ENCODE measurements around the gene CIB4. TPM values are rescaled to one million over a fixed set of nuclear protein-coding genes. Genes with fewer than 3 reads are reported as not detected.
"Not testable (repeated sequence)": the region's sequence is repeated elsewhere in the genome, so short reads cannot be mapped to it uniquely, and the experiment has no call there.

CIB4 gene
- total RNA-seq, 1 donor from 2014 or later: not detected

DNA sequence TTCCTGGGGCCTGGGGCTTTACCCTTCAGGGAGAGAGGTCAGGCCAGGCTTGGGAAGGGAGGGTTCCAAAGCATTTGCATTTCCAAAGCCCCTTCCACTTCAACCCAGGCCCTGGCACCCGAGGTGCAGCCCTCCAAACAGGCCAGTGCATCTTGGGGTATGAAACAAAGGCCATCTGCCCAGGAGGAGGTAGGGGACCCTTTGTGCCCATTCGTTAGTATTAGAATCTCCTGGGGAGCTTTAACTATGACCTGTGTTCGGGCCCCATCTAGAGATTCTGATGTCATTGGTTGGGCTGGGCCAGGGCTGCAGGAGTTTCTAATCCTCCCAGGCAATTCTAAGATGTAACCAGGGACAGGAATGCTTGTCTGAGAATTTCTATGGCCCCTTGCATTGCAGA is 73.6 kb downstream of the CIB4 start:
- Histone ChIP-seq H3K27me3 (ENCODE audit: control insufficient read depth, insufficient read depth, low read length) (peaks cover 44% of the 10 kb centered on the region), H3K4me3 (ENCODE audit: low read depth, low read length) (no peak overlapping the region), H3K36me3 (ENCODE audit: control insufficient read depth, insufficient read depth, low read length) (no peaks in the 10 kb centered on the region)
- no peak for DNase-seq (ENCODE audit: low read depth)
- TF ChIP-seq, protein P1, sequence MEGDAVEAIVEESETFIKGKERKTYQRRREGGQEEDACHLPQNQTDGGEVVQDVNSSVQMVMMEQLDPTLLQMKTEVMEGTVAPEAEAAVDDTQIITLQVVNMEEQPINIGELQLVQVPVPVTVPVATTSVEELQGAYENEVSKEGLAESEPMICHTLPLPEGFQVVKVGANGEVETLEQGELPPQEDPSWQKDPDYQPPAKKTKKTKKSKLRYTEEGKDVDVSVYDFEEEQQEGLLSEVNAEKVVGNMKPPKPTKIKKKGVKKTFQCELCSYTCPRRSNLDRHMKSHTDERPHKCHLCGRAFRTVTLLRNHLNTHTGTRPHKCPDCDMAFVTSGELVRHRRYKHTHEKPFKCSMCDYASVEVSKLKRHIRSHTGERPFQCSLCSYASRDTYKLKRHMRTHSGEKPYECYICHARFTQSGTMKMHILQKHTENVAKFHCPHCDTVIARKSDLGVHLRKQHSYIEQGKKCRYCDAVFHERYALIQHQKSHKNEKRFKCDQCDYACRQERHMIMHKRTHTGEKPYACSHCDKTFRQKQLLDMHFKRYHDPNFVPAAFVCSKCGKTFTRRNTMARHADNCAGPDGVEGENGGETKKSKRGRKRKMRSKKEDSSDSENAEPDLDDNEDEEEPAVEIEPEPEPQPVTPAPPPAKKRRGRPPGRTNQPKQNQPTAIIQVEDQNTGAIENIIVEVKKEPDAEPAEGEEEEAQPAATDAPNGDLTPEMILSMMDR (IDR thresholded peaks at IDR 0.05; ENCODE audit: insufficient read depth, low read length, poor library complexity, severe bottlenecking): no peak

DNA sequence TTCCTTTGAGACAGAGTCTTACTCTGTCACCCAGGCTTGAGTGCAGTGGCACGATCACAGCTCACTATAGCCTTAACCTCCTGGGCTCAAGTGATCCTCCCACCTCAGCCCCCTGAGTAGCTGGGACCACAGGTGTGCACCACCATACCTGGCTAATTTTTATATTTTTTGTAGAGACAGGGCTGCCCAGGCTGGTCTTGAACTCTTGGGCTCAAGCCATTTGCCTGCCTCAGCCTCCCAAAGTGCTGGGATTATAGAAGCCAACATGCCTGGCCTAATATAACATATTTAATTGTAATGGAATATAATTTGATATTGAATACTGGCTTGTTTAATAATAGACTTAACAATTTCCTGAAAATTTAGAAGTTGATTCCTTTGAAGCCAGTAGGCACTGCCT is 74.4 kb downstream of the CIB4 start:
- H3K27me3 ChIP-seq (ENCODE audit: control insufficient read depth, insufficient read depth, low read length): peaks cover 48% of the 10 kb centered on the region
- H3K4me3 ChIP-seq (ENCODE audit: low read depth, low read length): not testable (repeated sequence)

DNA sequence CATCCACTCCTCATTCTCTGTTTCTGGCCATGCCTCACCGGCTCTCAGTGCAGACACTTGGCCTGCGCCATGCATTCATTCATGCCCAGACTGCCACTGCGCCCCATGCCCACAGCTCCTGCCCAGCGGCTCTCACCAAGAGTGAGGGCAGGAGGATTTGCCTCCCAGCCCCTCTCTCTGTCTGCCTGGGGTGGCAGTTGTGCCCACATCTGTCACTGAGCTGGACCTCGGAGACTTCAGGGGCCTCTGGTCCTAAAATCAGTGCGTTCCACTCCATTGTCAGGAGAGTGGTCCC is 75.1 kb downstream of the CIB4 start:
- Histone ChIP-seq H3K4me3 (ENCODE audit: low read depth, low read length) (no peak overlapping the region), H3K36me3 (ENCODE audit: control insufficient read depth, insufficient read depth, low read length) (no peaks in the 10 kb centered on the region), H3K27me3 (ENCODE audit: control insufficient read depth, insufficient read depth, low read length) (peaks cover 50% of the 10 kb centered on the region)
- no peak for DNase-seq (ENCODE audit: low read depth)
- TF ChIP-seq, protein P1 (IDR thresholded peaks at IDR 0.05; ENCODE audit: insufficient read depth, low read length, poor library complexity, severe bottlenecking): no peak

More for the DNA sequence above, 74.4 kb downstream of the CIB4 start:
- not testable (repeated sequence) for DNase-seq (ENCODE audit: low read depth); H3K36me3 ChIP-seq (ENCODE audit: control insufficient read depth, insufficient read depth, low read length)

DNA sequence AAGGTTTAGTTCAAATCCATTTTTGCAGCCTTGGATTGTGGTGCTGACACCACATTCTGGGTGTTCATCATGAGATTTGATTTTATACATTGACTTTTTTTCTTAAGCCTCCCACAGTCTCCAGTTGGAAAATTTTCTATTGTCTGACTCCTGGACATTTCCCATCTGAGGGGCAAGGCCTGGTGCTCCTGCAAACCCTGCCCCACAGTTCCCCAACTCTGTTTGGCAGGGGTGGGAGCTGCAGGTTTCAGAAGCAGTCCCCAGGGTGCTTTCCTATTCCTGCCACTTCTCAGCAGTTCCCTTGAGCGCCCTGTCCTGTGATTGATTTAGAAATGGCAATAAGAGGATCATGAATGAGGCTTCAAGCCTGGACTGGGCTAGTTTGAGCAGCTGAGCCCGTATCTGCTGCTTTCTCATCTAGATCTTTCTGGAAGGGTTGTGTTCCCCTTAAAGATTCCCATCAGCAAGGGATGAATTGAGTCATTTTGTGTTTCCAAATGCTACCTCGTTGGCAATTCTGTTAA is 77.0 kb downstream of the CIB4 start:
- Histone ChIP-seq H3K36me3 (ENCODE audit: control insufficient read depth, insufficient read depth, low read length) (no peaks in the 10 kb centered on the region), H3K4me3 (ENCODE audit: low read depth, low read length) (no peak overlapping the region), H3K27me3 (ENCODE audit: control insufficient read depth, insufficient read depth, low read length) (peaks cover 46% of the 10 kb centered on the region)
- TF ChIP-seq, protein P1 (IDR thresholded peaks at IDR 0.05; ENCODE audit: insufficient read depth, low read length, poor library complexity, severe bottlenecking): no peak
- DNase-seq (ENCODE audit: low read depth): no peak

DNA sequence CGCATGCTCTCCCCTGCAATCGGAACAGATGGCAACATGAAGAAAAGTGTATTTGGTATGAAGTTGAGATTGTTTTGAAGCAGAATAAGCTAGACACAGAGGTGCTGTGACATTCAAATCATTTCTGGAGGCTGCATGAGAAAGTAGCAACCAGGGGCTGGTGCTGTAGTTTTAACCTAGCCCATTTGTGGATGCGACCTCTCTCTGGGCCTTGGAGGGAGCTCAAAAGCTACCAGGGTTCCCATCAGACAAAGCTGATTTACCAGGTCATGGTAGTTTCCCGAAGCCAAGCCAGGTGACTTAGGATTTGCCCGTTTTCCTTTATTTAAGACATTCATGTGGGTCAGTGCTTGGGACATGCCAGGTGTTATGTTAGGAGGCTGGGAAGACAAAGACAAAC is 77.5 kb downstream of the CIB4 start:
- DNase-seq (ENCODE audit: low read depth): no peak
- peaks cover 51% of the 10 kb centered on the region for H3K27me3 ChIP-seq (ENCODE audit: control insufficient read depth, insufficient read depth, low read length)
- H3K36me3 ChIP-seq (ENCODE audit: control insufficient read depth, insufficient read depth, low read length): no peaks in the 10 kb centered on the region
- H3K4me3 ChIP-seq (ENCODE audit: low read depth, low read length): no peak overlapping the region
- TF ChIP-seq, protein P1 (IDR thresholded peaks at IDR 0.05; ENCODE audit: insufficient read depth, low read length, poor library complexity, severe bottlenecking): no peak

DNA sequence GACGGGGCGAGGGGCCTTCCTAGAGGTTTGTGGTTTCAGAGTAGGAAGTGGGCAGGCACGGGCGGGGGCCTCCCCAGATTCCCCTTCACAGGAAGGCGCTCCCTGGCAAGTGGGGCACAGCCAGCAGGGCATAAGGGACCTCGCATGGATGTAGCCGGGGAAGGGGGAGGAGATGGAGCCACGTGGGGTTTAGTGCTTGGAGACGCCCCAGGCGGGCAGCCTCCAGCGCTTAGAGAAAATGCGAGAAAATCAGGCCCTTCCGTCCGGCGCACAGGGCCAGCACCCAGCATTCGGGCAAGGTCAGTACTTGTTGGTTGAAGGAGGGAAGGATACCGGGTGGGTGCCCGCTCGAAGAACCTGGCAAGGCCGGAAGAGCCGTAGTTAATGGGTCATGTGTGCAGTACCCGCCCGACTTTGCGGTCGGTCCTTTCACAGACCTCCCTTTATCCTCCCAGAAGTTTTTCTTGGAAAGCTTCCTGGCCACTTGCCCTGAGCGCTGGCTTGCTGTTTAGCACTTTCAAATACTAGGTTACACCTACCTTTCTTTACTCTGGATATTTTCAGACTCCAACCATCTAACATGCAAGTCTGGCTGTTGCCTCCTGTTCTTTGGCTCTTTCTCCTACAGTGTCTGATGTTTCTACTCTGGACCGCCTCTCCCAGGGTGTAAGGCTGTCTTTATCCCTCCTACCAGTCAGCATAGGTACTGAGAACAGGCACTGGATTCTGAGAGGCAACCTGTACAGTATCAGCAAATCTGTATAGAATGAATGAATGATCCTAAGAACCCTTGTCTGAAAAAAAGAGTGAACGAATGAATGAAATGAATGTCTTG is 78.1 kb downstream of the CIB4 start:
- TF ChIP-seq, protein P1 (IDR thresholded peaks at IDR 0.05; ENCODE audit: insufficient read depth, low read length, poor library complexity, severe bottlenecking): no peak
- Histone ChIP-seq H3K27me3 (ENCODE audit: control insufficient read depth, insufficient read depth, low read length) (peaks cover 56% of the 10 kb centered on the region), H3K36me3 (ENCODE audit: control insufficient read depth, insufficient read depth, low read length) (no peaks in the 10 kb centered on the region), H3K4me3 (ENCODE audit: low read depth, low read length) (peak overlapping the region; percentile 25)
- DNase-seq (ENCODE audit: low read depth): peak; percentile 37
